Naive thymus-derived CD4-positive, alpha-beta T cell (primary cell): ENCODE data around the gene PDZD2. TPM values are rescaled to one million over a fixed set of nuclear protein-coding genes. Genes with fewer than 3 reads are reported as not detected.
"Not testable (repeated sequence)": the region's sequence is repeated elsewhere in the genome, so short reads cannot be mapped to it uniquely, and the experiment has no call there.

Source experiments
- ATAC-seq: fragments of 150-1000 bp; cut with Tn5 transposase; 2 replicates; pipeline ENCODE4 v1.10.0; 2021; ENCODE audit warnings: mild to moderate bottlenecking, moderate library complexity
- CTCF ChIA-PET: fragments of 350-600 bp; sonication (Branson Sonifier 250); formaldehyde crosslinking; loops from one replicate; lab custom pipeline; 2021; ENCODE audit warnings: antibody characterized with exemption; lab: Charles Lee
- POLR2A ChIA-PET: fragments of 350-600 bp; sonication (Branson Sonifier 250); formaldehyde crosslinking; loops from one replicate; lab custom pipeline; 2021; ENCODE audit warnings: antibody characterized with exemption, inconsistent platforms; lab: Charles Lee
- DNase-seq, 9 donors: peaks; one replicate each; pipeline versions ENCODE4 v3.0.0 to v3.0.0-alpha.2; 2020 to 2022; ENCODE audit warnings: mixed read lengths in 1 of 9
- H3K27ac ChIP-seq: one replicate; pipeline ENCODE4 v1.7.0; 2013; ENCODE audit warnings: mild to moderate bottlenecking, low read depth, low read length, moderate library complexity
- H3K27me3 ChIP-seq, 2 donors: one replicate each; pipeline ENCODE4 v1.7.0; 2013; ENCODE audit warnings: low read length in 2 of 2, mild to moderate bottlenecking in 2 of 2, moderate library complexity in 2 of 2; ENCODE audit not compliant: control insufficient read depth in 2 of 2, insufficient read depth in 2 of 2
- H3K36me3 ChIP-seq, 3 experiments: 1 replicate in 2 of 3; 2 replicates in 1 of 3; pipeline ENCODE4 v1.7.0; 2013; ENCODE audit warnings: low read length in 3 of 3, mild to moderate bottlenecking in 3 of 3, moderate library complexity in 1 of 3; ENCODE audit not compliant: insufficient read depth in 3 of 3, control insufficient read depth in 2 of 3
- H3K4me1 ChIP-seq, 2 donors: one replicate each; pipeline ENCODE4 v1.7.0; 2013; ENCODE audit warnings: low read length in 2 of 2, mild to moderate bottlenecking in 2 of 2, moderate library complexity in 1 of 2; ENCODE audit not compliant: control insufficient read depth in 2 of 2, insufficient read depth in 2 of 2
- H3K4me3 ChIP-seq: 2 replicates; pipeline ENCODE4 v1.7.0; 2013; ENCODE audit warnings: mild to moderate bottlenecking, low read length
- H3K9me3 ChIP-seq, 3 experiments: 1 replicate in 2 of 3; 2 replicates in 1 of 3; pipeline ENCODE4 v1.7.0; 2013; ENCODE audit warnings: low read length in 3 of 3; ENCODE audit not compliant: control insufficient read depth in 2 of 3
- H3K27ac Mint-ChIP-seq, 9 donors: one replicate each; pipeline ENCODE4 v1.8.0; 2020 to 2022; ENCODE audit warnings: mixed read lengths in 9 of 9, mild to moderate bottlenecking in 8 of 9, moderate library complexity in 5 of 9, inconsistent platforms in 2 of 9
- H3K27me3 Mint-ChIP-seq, 5 donors: one replicate each; pipeline ENCODE4 v1.8.0; 2021 to 2022; ENCODE audit warnings: mixed read lengths in 5 of 5, mild to moderate bottlenecking in 1 of 5
- H3K36me3 Mint-ChIP-seq, 5 donors: one replicate each; pipeline ENCODE4 v1.8.0; 2020 to 2022; ENCODE audit warnings: mixed read lengths in 5 of 5, mild to moderate bottlenecking in 3 of 5, inconsistent platforms in 1 of 5
- H3K4me1 Mint-ChIP-seq, 7 donors: one replicate each; pipeline ENCODE4 v1.8.0; 2020 to 2022; ENCODE audit warnings: mixed read lengths in 7 of 7, mild to moderate bottlenecking in 3 of 7, inconsistent platforms in 1 of 7
- H3K4me3 Mint-ChIP-seq, 10 donors: one replicate each; pipeline ENCODE4 v1.8.0; 2020 to 2022; ENCODE audit warnings: mild to moderate bottlenecking in 10 of 10, mixed read lengths in 10 of 10, moderate library complexity in 6 of 10, inconsistent platforms in 2 of 10
- H3K9me3 Mint-ChIP-seq, 11 donors: one replicate each; pipeline ENCODE4 v1.8.0; 2020 to 2022; ENCODE audit warnings: mixed read lengths in 11 of 11, mild to moderate bottlenecking in 4 of 11, inconsistent platforms in 1 of 11, moderate library complexity in 1 of 11
- intact Hi-C, 2 donors: fragments of 100-400 bp; cut with micrococcal nuclease; formaldehyde crosslinking; loops; one replicate each; pipeline ENCODE4 v1.15.1; 2023
- polyA plus RNA-seq, 2 donors: library from polyadenylated mRNA; unstranded; fragments of 300-500 nt; fragmentation: Illumina TruSeq; gene quantifications; one replicate each; pipeline ENCODE4 v1.2.3, GENCODE V29; 2021
- total RNA-seq, 6 experiments: library from RNA in 5 of 6; stranded (reverse) in 5 of 6; gene quantifications; 1 replicate in 5 of 6; 2 replicates in 1 of 6; pipeline ENCODE4 v1.2.3 and lab custom pipeline; 2021 to 2026

PDZD2 gene
- total and polyA plus RNA-seq, 7 experiments from 2014 or later = 1.1 to 2.7 (median 1.3) TPM; not detected in 1

DNA sequence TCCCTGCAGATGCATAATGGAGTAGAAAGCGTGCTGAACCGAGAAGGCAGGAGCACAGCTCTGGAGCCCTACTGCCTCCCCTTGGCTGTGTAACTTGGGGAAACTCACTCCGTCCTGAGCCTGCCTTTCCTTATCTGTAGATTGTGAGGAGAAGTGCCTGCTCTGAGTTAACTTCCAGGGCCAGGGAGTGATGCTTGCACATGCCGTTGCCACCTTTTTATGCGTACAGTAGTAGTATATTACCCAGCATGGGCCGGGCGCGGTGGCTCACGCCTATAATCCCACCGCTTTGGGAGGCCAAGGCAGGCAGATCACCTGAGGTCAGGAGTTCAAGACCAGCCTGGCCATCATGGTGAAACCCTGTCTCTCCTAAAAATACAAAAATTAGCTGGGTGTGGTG lies 87.1 kb downstream of the PDZD2 start:
- Histone ChIP-seq H3K27ac (no peak overlapping the region), H3K4me3 (no peak overlapping the region), H3K36me3 (no peaks in the 10 kb centered on the region), H3K4me1 (no peaks in the 10 kb centered on the region), H3K9me3 (no peaks in the 10 kb centered on the region), H3K27me3 (no peaks in the 10 kb centered on the region)
- peaks cover 0 to 4% (median 0%) of the 10 kb centered on the region in 11 donors for H3K9me3 Mint-ChIP-seq
- peaks cover 0 to 3% (median 0%) of the 10 kb centered on the region in 5 donors for H3K27me3 Mint-ChIP-seq
- intact Hi-C loops = no loop called here
- CTCF ChIA-PET = no interaction called here
- ATAC-seq = no peak
- no peaks in the 10 kb centered on the region for H3K36me3 Mint-ChIP-seq
- POLR2A ChIA-PET = no interaction called here
- H3K27ac Mint-ChIP-seq = no peak overlapping the region
- no peak for DNase-seq
- H3K4me1 Mint-ChIP-seq = no peaks in the 10 kb centered on the region
- H3K4me3 Mint-ChIP-seq = no peak overlapping the region

GRCh38 chr5:31726952-31727351 lies 88.0 kb downstream of the PDZD2 start:
- DNase-seq (no peak), ATAC-seq (no peak)
- POLR2A ChIA-PET = no interaction called here
- H3K27me3 Mint-ChIP-seq = peaks cover 0 to 3% (median 0%) of the 10 kb centered on the region in 5 donors
- H3K36me3 Mint-ChIP-seq = no peaks in the 10 kb centered on the region
- Histone ChIP-seq H3K27me3 (no peaks in the 10 kb centered on the region), H3K4me1 (no peaks in the 10 kb centered on the region), H3K9me3 (no peaks in the 10 kb centered on the region), H3K4me3 (no peak overlapping the region), H3K36me3 (no peaks in the 10 kb centered on the region), H3K27ac (no peak overlapping the region)
- no peak overlapping the region for H3K27ac Mint-ChIP-seq
- intact Hi-C loops = no loop called here
- peaks cover 0 to 4% (median 0%) of the 10 kb centered on the region in 11 donors for H3K9me3 Mint-ChIP-seq
- no peak overlapping the region for H3K4me3 Mint-ChIP-seq
- CTCF ChIA-PET = no interaction called here
- no peaks in the 10 kb centered on the region for H3K4me1 Mint-ChIP-seq

- H3K4me1 ChIP-seq = no peaks in the 10 kb centered on the region
- DNase-seq (no peak), ATAC-seq (no peak)
- Mint-ChIP-seq H3K36me3 (no peaks in the 10 kb centered on the region), H3K27ac (no peak overlapping the region), H3K27me3 (peaks cover 0 to 3% (median 0%) of the 10 kb centered on the region in 5 donors), H3K4me3 (no peak overlapping the region), H3K9me3 (peaks cover 0 to 4% (median 0%) of the 10 kb centered on the region in 11 donors), H3K4me1 (no peaks in the 10 kb centered on the region)
- intact Hi-C loops = no loop called here
- POLR2A ChIA-PET = no interaction called here
- no peaks in the 10 kb centered on the region for H3K9me3 ChIP-seq
- no peaks in the 10 kb centered on the region for H3K36me3 ChIP-seq
- CTCF ChIA-PET = no interaction called here
- no peaks in the 10 kb centered on the region for H3K27me3 ChIP-seq
- no peak overlapping the region for H3K27ac ChIP-seq
- no peak overlapping the region for H3K4me3 ChIP-seq
Measured at GRCh38 chr5:31728039-31728438, 89.1 kb downstream of the PDZD2 start.

- POLR2A ChIA-PET = not testable (repeated sequence)
Measured at GRCh38 chr5:31728806-31729205, 89.9 kb downstream of the PDZD2 start.

GRCh38 chr5:31730139-31730538 lies 91.2 kb downstream of the PDZD2 start:
- Histone ChIP-seq H3K36me3 (no peaks in the 10 kb centered on the region), H3K4me3 (no peak overlapping the region), H3K27me3 (no peaks in the 10 kb centered on the region), H3K27ac (no peak overlapping the region), H3K4me1 (no peaks in the 10 kb centered on the region), H3K9me3 (no peaks in the 10 kb centered on the region)
- CTCF ChIA-PET = no interaction called here
- Mint-ChIP-seq H3K9me3 (peaks cover 0 to 4% (median 0%) of the 10 kb centered on the region in 11 donors), H3K36me3 (no peaks in the 10 kb centered on the region), H3K27me3 (peaks cover 0 to 5% (median 0%) of the 10 kb centered on the region in 5 donors), H3K4me1 (no peaks in the 10 kb centered on the region), H3K27ac (no peak overlapping the region), H3K4me3 (no peak overlapping the region)
- DNase-seq (no peak), ATAC-seq (no peak)
- intact Hi-C loops = no loop called here
- POLR2A ChIA-PET = no interaction called here

More at GRCh38 chr5:31728806-31729205, 89.9 kb downstream of the PDZD2 start:
- H3K4me1 ChIP-seq, CTCF ChIA-PET, H3K36me3 ChIP-seq, H3K4me3 ChIP-seq, H3K36me3 Mint-ChIP-seq, ATAC-seq, H3K9me3 Mint-ChIP-seq, H3K9me3 ChIP-seq, DNase-seq, H3K27me3 ChIP-seq, H3K27ac ChIP-seq, H3K27me3 Mint-ChIP-seq, intact Hi-C loops, H3K27ac Mint-ChIP-seq, H3K4me3 Mint-ChIP-seq, H3K4me1 Mint-ChIP-seq: not testable (repeated sequence)

DNA sequence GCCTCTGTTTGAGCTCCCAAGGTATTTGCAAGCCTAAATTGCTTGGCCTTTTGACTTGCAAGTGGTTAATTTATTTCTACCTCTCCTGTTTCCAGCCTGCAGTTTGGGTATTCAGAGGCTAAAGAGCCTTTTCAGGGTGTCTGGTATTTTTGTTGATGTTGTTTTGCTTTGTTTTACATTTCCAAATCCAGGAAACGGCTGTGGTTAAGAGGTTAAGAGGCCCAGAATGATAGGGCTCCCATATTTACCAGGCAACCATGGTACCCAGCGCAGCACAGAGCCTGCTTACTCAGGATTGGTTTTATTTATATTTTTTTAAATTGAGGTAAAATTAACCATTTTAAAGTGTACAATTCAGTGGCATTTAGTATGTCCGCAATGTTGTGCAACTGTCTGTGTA lies 92.1 kb downstream of the PDZD2 start:
- Mint-ChIP-seq H3K27ac (peak overlapping the region in 1 of 9 donors; percentile 29), H3K4me3 (no peak overlapping the region), H3K36me3 (no peaks in the 10 kb centered on the region), H3K9me3 (peaks cover 0 to 2% (median 0%) of the 10 kb centered on the region in 11 donors), H3K27me3 (peaks cover 0 to 6% (median 0%) of the 10 kb centered on the region in 5 donors), H3K4me1 (no peaks in the 10 kb centered on the region)
- ATAC-seq = peak; percentile 31
- H3K4me3 ChIP-seq = no peak overlapping the region
- H3K27me3 ChIP-seq = no peaks in the 10 kb centered on the region
- H3K36me3 ChIP-seq = no peaks in the 10 kb centered on the region
- CTCF ChIA-PET = no interaction called here
- no peaks in the 10 kb centered on the region for H3K4me1 ChIP-seq
- POLR2A ChIA-PET = no interaction called here
- DNase-seq = no peak
- H3K9me3 ChIP-seq = no peaks in the 10 kb centered on the region
- intact Hi-C loops = no loop called here
- no peak overlapping the region for H3K27ac ChIP-seq

- intact Hi-C loops = no loop called here
- ChIA-PET CTCF (no interaction called here), POLR2A (no interaction called here)
- Mint-ChIP-seq H3K4me1 (no peaks in the 10 kb centered on the region), H3K27me3 (peaks cover 0 to 6% (median 0%) of the 10 kb centered on the region in 5 donors), H3K9me3 (peaks cover 0 to under 1% (median 0%) of the 10 kb centered on the region in 11 donors), H3K27ac (no peak overlapping the region), H3K4me3 (no peak overlapping the region), H3K36me3 (no peaks in the 10 kb centered on the region)
- DNase-seq (no peak), ATAC-seq (no peak)
- H3K4me1 ChIP-seq = no peaks in the 10 kb centered on the region
- no peaks in the 10 kb centered on the region for H3K27me3 ChIP-seq
- no peak overlapping the region for H3K27ac ChIP-seq
- no peak overlapping the region for H3K4me3 ChIP-seq
- no peaks in the 10 kb centered on the region for H3K36me3 ChIP-seq
- H3K9me3 ChIP-seq = no peaks in the 10 kb centered on the region
Measured at GRCh38 chr5:31731710-31732301, 92.9 kb downstream of the PDZD2 start.
